ENCODE results near the gene RRP1B. TPM values are rescaled to one million over a fixed set of nuclear protein-coding genes. Genes with fewer than 3 reads are reported as not detected.

Gene RRP1B
- total and polyA plus RNA-seq, 2 experiments from 2014 or later = 54.8 to 95.7 TPM

DNA sequence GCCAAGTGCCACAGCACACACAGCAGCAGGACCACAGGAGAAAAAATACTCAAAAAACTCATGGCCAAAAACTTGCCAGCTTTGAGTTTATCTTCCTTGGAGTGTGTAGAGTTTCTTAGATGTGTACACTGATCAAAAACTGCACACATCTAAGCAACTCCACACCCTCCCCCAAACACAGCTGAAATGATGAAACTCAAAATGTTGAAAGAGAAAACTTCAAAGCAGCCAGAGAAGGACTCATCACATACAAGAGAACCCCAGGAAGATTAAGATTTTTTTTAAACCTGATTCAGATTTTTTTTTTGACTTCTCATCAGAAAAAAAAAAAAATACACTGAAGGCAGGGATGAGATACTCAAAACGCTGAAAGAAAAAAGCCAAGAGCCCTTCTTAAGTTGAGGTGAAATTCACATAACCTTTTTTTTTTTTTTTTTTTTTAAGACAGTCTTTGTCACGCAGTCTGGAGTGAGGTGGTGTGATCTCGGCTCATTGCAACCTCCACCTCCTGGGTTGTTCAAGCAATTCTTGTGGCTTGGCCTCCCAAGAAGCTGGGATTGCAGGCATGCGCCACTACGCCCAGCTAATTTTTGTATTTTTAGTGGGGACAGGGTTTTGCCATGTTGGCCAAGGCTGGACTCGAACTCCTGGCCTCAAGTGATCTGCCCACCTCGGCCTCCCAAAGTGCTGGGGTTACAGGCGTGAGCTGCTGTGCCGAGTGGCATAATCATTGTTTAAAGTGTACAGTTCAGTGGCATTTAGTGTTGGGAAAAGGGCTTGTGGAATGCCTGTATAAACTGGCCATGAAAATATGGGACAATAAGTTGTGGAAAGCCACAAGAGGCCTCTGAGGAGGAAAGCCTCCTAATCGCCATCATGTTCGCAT lies 38.6 kb downstream of the RRP1B start:
- TF ChIP-seq EZH2phosphoT487 (IDR thresholded peaks at IDR 0.05; ENCODE audit: unreplicated experiment) = no peak
- TF ChIP-seq CREB1 (CRISPR knock-in tag; IDR thresholded peaks at IDR 0.05; ENCODE audit: low read depth) = no peak
- TF ChIP-seq JUNB (IDR thresholded peaks at IDR 0.05; ENCODE audit: unreplicated experiment) = no peak
- TF ChIP-seq NANOG (IDR thresholded peaks at IDR 0.05; ENCODE audit: borderline replicate concordance) = no peak
- TF ChIP-seq, protein P1, sequence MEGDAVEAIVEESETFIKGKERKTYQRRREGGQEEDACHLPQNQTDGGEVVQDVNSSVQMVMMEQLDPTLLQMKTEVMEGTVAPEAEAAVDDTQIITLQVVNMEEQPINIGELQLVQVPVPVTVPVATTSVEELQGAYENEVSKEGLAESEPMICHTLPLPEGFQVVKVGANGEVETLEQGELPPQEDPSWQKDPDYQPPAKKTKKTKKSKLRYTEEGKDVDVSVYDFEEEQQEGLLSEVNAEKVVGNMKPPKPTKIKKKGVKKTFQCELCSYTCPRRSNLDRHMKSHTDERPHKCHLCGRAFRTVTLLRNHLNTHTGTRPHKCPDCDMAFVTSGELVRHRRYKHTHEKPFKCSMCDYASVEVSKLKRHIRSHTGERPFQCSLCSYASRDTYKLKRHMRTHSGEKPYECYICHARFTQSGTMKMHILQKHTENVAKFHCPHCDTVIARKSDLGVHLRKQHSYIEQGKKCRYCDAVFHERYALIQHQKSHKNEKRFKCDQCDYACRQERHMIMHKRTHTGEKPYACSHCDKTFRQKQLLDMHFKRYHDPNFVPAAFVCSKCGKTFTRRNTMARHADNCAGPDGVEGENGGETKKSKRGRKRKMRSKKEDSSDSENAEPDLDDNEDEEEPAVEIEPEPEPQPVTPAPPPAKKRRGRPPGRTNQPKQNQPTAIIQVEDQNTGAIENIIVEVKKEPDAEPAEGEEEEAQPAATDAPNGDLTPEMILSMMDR (conservative IDR thresholded peaks at IDR 0.05; ENCODE audit: low read depth in 2 of 2) = no peak
- TF ChIP-seq EZH2 (IDR thresholded peaks at IDR 0.05; ENCODE audit: low read depth, unreplicated experiment) = no peak
- TF ChIP-seq, protein P2, sequence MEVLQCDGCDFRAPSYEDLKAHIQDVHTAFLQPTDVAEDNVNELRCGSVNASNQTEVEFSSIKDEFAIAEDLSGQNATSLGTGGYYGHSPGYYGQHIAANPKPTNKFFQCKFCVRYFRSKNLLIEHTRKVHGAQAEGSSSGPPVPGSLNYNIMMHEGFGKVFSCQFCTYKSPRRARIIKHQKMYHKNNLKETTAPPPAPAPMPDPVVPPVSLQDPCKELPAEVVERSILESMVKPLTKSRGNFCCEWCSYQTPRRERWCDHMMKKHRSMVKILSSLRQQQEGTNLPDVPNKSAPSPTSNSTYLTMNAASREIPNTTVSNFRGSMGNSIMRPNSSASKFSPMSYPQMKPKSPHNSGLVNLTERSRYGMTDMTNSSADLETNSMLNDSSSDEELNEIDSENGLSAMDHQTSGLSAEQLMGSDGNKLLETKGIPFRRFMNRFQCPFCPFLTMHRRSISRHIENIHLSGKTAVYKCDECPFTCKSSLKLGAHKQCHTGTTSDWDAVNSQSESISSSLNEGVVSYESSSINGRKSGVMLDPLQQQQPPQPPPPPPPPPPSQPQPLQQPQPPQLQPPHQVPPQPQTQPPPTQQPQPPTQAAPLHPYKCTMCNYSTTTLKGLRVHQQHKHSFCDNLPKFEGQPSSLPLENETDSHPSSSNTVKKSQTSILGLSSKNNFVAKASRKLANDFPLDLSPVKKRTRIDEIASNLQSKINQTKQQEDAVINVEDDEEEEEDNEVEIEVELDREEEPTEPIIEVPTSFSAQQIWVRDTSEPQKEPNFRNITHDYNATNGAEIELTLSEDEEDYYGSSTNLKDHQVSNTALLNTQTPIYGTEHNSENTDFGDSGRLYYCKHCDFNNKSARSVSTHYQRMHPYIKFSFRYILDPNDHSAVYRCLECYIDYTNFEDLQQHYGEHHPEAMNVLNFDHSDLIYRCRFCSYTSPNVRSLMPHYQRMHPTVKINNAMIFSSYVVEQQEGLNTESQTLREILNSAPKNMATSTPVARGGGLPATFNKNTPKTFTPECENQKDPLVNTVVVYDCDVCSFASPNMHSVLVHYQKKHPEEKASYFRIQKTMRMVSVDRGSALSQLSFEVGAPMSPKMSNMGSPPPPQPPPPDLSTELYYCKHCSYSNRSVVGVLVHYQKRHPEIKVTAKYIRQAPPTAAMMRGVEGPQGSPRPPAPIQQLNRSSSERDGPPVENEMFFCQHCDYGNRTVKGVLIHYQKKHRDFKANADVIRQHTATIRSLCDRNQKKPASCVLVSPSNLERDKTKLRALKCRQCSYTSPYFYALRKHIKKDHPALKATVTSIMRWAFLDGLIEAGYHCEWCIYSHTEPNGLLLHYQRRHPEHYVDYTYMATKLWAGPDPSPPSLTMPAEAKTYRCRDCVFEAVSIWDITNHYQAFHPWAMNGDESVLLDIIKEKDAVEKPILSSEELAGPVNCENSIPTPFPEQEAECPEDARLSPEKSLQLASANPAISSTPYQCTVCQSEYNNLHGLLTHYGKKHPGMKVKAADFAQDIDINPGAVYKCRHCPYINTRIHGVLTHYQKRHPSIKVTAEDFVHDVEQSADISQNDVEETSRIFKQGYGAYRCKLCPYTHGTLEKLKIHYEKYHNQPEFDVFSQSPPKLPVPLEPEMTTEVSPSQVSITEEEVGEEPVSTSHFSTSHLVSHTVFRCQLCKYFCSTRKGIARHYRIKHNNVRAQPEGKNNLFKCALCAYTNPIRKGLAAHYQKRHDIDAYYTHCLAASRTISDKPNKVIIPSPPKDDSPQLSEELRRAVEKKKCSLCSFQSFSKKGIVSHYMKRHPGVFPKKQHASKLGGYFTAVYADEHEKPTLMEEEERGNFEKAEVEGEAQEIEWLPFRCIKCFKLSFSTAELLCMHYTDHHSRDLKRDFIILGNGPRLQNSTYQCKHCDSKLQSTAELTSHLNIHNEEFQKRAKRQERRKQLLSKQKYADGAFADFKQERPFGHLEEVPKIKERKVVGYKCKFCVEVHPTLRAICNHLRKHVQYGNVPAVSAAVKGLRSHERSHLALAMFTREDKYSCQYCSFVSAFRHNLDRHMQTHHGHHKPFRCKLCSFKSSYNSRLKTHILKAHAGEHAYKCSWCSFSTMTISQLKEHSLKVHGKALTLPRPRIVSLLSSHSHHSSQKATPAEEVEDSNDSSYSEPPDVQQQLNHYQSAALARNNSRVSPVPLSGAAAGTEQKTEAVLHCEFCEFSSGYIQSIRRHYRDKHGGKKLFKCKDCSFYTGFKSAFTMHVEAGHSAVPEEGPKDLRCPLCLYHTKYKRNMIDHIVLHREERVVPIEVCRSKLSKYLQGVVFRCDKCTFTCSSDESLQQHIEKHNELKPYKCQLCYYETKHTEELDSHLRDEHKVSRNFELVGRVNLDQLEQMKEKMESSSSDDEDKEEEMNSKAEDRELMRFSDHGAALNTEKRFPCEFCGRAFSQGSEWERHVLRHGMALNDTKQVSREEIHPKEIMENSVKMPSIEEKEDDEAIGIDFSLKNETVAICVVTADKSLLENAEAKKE (CRISPR knock-in tag; IDR thresholded peaks at IDR 0.05) = no peak
- TF ChIP-seq ZNF114 (CRISPR knock-in tag; IDR thresholded peaks at IDR 0.05) = no peak
- TF ChIP-seq, protein P3, sequence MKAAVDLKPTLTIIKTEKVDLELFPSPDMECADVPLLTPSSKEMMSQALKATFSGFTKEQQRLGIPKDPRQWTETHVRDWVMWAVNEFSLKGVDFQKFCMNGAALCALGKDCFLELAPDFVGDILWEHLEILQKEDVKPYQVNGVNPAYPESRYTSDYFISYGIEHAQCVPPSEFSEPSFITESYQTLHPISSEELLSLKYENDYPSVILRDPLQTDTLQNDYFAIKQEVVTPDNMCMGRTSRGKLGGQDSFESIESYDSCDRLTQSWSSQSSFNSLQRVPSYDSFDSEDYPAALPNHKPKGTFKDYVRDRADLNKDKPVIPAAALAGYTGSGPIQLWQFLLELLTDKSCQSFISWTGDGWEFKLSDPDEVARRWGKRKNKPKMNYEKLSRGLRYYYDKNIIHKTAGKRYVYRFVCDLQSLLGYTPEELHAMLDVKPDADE (IDR thresholded peaks at IDR 0.05) = no peak
- no peak for TF ChIP-seq POLR2AphosphoS5 (IDR thresholded peaks at IDR 0.05; ENCODE audit: low read depth)
- no peak for TF ChIP-seq STAT1 (IDR thresholded peaks at IDR 0.05; ENCODE audit: unreplicated experiment)
- TF ChIP-seq ZNF331 (CRISPR knock-in tag; IDR thresholded peaks at IDR 0.05; ENCODE audit: low read depth) = no peak
- TF ChIP-seq, protein P4, sequence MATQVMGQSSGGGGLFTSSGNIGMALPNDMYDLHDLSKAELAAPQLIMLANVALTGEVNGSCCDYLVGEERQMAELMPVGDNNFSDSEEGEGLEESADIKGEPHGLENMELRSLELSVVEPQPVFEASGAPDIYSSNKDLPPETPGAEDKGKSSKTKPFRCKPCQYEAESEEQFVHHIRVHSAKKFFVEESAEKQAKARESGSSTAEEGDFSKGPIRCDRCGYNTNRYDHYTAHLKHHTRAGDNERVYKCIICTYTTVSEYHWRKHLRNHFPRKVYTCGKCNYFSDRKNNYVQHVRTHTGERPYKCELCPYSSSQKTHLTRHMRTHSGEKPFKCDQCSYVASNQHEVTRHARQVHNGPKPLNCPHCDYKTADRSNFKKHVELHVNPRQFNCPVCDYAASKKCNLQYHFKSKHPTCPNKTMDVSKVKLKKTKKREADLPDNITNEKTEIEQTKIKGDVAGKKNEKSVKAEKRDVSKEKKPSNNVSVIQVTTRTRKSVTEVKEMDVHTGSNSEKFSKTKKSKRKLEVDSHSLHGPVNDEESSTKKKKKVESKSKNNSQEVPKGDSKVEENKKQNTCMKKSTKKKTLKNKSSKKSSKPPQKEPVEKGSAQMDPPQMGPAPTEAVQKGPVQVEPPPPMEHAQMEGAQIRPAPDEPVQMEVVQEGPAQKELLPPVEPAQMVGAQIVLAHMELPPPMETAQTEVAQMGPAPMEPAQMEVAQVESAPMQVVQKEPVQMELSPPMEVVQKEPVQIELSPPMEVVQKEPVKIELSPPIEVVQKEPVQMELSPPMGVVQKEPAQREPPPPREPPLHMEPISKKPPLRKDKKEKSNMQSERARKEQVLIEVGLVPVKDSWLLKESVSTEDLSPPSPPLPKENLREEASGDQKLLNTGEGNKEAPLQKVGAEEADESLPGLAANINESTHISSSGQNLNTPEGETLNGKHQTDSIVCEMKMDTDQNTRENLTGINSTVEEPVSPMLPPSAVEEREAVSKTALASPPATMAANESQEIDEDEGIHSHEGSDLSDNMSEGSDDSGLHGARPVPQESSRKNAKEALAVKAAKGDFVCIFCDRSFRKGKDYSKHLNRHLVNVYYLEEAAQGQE (IDR thresholded peaks at IDR 0.05; ENCODE audit: unreplicated experiment) = no peak

More for the DNA sequence above, 38.6 kb downstream of the RRP1B start:
- Histone ChIP-seq H3K4me2 (no peak overlapping the region), H3K9me2 (ENCODE audit: insufficient read depth) (no peaks in the 10 kb centered on the region), H4K20me1 (replicated peaks; ENCODE audit: insufficient read depth) (peaks cover 3% of the 10 kb centered on the region; the same call in 1 of the 2 replicates), H3K4me1 (ENCODE audit: insufficient read depth) (peaks cover 3% of the 10 kb centered on the region), H3K79me2 (replicated peaks; ENCODE audit: insufficient read depth) (no peaks in the 10 kb centered on the region), H3K27ac (ENCODE audit: low read depth) (peak overlapping the region; percentile 59; the same call in 1 of the 2 replicates), H3K27me3 (ENCODE audit: insufficient read depth) (no peaks in the 10 kb centered on the region), H3K4me3 (no peak overlapping the region), H3K36me3 (ENCODE audit: insufficient read depth) (peaks cover 9% of the 10 kb centered on the region; the same call in 1 of the 2 replicates), H2AFZ (no peak overlapping the region), H3F3A (replicated peaks; ENCODE audit: low read depth) (peaks cover 2% of the 10 kb centered on the region; the same call in 1 of the 2 replicates)
- no peak for ATAC-seq
- no peak overlapping the region; the same call in 1 of the 2 replicates for H3K27ac Mint-ChIP-seq
- H3K4me1 Mint-ChIP-seq = peaks cover 6% of the 10 kb centered on the region
- no peaks in the 10 kb centered on the region for H3K9me3 Mint-ChIP-seq
- no peak for DNase-seq (ENCODE audit: low spot score)
- peaks cover 8% of the 10 kb centered on the region for H3K27me3 Mint-ChIP-seq (ENCODE audit: insufficient read depth, low read depth, poor library complexity)
- H3K36me3 Mint-ChIP-seq (ENCODE audit: low read depth) = peaks cover 43% of the 10 kb centered on the region
- H3K4me3 Mint-ChIP-seq = no peak overlapping the region

Measured in GM23338 (cell line).